GM21381 (cell line): Measurements from ENCODE around the gene RBM20.
A peak's percentile ranks its signal among the peaks of the same experiment; 100 is the strongest.

Experiments
- ATAC-seq: cut with Tn5 transposase; IDR thresholded peaks from one replicate; pipeline ENCODE4 v1.9.1; 2021; ENCODE audit warnings: mild to moderate bottlenecking, moderate library complexity; ENCODE audit not compliant: unreplicated experiment

Gene RBM20

DNA sequence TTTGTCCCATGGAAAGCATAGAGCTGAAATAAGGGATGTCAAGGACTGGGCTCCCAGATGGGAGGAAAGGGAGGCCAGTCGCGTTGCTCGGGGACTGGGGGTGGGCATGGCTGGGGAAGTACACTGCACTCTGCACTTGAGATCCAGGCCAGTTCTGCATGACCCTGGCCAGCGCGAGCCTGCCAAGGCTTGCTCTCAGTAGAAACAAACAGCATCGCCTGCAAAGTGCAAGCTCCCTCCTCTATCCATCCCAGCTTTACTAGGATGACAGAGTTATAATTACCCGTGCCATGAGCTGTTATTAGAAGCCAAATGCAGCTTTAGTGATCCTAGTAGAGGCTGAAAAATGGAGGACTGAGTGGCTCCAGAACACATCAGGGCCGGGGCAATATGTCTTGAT lies 183.7 kb downstream of the RBM20 start:
- ATAC-seq, result no peak

DNA sequence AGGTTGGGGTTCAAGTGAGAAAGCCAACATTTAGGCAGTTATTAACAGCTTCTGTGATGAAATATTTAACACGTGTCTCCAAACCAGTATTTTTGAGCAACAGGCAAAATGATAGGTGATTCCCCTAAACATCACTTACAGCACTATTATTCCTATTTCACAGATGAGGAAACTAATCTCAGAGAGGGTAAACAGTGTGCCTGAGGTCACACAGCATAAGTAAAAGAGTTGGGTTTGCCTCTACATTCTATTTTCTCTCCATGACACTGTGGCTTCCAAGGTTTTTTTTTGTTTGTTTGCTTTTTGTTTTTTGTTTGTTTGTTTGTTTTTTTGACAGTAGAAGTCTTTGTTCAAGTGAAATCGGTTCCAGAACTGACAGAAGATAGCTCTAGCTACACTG lies 184.4 kb downstream of the RBM20 start:
- ATAC-seq, result no peak

DNA sequence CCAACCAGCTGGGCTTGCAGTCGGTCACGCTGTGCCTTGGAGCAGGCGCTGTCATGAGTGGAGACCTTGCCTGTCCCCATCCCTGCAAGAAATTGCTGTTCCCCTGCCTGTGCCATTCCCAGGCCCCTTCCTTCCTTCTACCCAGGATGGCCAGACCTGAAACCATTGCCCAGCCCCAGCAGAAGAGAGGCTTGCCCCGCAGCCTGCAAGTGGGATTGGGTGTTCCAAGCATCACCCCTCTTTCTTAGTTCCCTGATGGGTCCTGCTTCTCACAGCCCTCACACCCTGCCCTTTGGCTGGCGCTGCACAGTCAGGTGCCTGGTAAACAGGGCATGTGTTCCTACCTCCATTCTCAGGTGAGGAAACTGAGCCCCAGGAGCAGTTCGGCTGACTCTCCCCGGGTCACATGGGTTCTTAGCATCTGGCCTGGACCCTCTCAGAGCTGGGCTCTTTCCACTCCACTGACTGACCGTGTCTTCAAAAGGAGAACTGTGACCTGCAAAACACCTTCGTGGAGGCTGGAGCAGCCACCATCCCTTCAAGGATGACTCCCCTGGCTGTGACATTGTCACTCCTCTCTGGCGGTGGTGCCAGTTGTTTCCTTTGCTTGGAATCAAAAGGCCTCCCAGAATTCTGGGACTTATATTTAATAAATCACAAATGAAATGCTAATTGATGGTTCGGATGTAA lies 185.7 kb downstream of the RBM20 start:
- ATAC-seq, result no peak

GRCh38 chr10:110833234-110833940 lies 189.3 kb downstream of the RBM20 start:
- ATAC-seq, result no peak

- ATAC-seq, result no peak
Observed at GRCh38 chr10:110833941-110834628, 189.9 kb downstream of the RBM20 start.

- ATAC-seq, result no peak
Observed at GRCh38 chr10:110834629-110835301, 190.6 kb downstream of the RBM20 start.

DNA sequence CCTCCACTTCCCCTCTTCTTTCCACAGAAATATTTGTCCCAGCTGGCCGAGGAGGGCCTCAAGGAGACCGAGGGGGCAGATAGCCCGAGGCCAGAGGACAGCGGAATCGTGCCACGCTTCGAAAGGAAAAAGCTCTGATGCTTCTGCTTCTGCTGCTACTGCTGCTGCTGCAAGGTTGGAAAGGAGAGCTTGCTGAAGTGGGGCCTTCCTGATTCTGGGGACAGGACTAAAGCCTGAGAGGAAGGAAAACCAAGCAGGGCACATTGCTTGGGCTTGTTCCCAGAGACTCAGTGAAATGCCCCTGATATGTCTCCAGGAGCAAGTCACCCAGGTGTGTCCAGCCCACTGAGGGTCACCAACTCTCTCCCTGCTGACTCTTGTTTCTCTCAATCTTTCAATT lies 191.7 kb downstream of the RBM20 start:
- ATAC-seq, result no peak

- no peak for ATAC-seq
Observed at GRCh38 chr10:110836706-110837105, 192.6 kb downstream of the RBM20 start.

DNA sequence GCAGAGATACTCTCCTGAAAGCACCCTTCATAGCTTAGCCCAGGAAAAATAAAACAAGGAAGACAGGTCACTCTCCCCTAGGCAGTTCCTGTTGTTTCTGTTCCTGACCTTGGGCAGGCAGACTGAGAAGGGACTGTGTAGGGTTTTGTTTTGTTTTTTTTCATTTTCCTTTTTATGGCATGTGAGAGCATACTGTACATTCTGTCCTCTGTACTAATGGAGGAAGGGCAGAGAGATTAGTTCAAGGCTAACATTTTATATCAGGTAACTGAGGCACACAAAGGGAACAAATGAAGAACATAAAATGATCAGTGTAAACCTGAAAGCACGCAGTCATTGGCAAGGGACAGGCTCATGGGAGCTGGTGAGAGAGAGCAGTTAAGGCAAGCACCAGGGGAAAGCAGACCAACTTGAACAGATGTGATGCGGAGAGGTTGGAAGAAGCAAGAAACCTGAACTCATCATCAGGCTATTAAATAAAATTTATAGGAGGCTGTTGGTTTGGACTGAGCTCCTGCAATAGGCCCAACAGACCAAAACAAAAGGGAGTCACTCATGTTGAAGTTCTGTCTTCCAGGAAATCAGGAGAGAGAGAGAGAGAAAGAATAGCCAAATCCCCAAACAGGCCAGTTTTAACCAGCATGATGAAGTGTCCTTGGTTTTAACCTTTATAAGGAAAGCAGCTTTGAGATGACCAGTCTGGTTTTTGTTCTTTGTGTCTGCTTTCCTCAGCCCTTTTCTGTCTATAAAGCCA lies 193.5 kb downstream of the RBM20 start:
- no peak for ATAC-seq

DNA sequence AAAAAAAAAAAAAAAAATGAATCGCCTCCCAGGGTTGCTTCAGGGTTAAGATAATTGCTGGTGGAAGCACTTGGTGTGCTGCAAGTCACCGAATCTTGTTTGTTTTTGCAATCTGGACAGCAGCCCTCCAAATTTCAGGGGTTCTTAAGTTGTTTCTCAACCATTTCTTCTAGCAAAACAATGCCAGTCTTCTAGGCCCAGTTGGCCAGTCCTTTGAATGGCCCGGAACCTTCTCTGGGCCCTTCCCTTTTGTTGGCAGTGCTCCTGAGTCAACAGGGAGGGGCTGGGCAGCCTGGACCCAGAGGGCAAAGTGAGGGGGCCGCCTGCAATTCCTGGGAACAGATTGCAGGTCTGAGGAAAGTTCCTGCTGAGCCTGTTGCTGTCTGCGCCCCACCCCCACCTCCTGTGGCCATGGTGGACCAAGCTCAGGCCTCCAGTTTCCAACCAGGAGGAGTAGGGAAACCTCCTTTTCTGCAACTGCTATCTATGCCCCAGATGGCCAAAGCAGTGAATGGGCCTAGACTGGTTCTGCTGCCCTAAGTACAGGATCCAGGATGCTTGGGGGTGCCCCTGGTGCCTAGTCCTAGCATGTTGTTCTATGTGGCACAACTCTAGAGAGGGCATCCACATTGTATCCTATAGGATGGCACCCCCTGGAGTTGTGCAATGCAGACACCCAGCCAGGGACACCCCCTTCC lies 196.2 kb downstream of the RBM20 start:
- ATAC-seq, result no peak

DNA sequence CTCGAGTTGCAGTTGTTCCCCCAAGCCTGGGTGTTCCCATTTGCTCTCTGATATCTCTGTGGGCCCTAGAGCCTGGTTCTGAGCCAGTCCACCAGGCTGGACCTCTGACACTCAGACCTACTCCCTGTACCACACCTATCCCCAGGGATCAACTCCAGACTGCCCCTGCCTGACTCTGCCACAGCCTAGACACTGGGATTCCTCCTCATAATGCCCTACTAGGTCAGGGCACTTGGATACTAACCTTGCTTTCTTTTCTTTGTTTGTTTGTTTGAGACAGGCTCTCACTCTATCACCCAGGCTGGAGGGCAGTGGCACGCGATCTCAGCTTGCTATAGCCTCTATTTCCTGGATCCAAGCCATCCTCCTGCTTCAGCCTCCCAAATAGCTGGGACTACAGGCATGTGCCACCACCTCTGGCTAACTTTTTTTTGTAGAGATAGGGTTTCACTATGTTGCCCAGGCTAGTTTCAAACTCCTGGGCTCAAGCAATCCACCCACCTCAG lies 196.8 kb downstream of the RBM20 start:
- no peak for ATAC-seq

- ATAC-seq, result peak; percentile 57
Observed at GRCh38 chr10:110841767-110842267, 197.7 kb downstream of the RBM20 start.

DNA sequence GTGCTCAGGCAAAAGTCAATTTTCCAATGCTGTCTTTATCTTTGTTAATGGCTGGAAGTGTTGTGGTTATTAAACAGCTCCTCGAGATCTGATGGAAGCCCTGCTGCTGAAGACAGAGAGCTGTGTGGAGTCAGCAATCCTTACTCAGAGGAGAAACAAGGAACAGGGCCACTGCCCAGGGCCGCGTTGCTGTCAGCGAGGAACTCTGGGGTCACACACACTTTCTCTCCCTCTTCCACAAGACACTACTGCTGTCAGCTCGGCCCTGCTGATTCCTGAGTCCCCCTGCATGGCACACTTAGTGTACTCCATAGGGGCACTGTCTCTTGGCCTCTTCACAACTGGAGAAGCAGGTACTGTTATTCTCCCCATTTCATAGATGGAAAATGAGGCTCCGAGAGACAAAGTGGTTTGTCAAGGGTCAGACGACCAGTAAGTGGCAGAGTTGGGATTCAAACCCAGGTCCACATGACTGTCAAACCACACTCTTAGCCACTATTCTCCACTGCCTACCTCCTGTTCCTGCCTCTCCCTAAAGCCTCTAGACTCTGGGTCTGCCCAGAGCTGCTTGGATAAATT lies 198.3 kb downstream of the RBM20 start:
- no peak for ATAC-seq

GRCh38 chr10:110843031-110843430 lies 198.9 kb downstream of the RBM20 start:
- peak; percentile 82 for ATAC-seq

DNA sequence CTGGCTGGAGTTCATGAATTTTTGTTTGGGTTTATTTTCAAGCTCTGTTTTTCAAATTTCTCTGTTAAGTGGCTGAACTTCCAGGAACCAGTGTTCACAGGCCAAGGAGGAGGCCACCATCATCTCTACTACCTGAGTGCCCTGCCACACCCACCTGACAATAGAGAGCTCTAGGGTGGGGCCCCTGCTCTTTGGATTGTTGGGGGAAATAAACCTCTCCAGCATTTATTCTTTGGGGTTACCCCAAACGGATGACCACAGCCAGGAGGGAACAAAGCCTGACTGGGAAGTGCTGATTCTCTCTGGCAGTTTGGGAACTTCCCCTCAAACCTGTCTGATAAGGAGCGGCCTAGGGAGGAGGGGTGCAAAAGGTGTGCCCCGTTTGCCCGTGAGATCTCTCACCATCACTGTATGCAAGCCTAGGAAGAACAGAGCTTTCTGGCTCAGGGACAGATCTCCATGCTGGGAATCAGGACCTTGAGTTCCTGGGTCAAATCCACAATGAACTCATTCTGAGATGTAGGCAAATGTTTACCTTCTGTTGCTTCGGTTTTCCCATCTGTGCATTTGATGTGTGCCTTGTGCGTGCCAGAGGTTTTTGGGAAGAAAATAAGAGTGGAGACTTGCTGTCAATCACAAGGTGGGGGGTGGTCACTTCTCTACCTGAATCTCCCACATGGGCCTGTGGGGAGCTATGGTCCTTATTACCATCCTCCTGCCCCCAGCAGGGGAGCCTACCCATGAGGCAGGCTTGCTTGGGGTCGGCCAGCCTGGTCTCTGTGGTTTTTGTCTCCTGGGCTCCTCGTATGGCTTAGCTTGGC lies 199.9 kb downstream of the RBM20 start:
- no peak for ATAC-seq

DNA sequence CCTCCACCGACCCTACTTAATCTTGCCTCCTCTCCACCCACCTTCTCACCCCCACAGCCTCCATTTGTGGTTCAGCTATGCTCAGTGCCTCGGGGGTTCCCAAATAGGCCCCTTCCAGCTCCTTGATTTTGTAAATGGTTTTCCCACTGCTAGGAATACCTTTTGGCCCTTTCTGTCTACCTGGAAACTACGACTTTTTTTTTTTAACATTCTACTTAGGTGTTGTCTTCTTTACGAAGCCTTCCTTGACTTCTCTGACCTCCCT lies 200.4 kb downstream of the RBM20 start:
- ATAC-seq, result no peak

DNA sequence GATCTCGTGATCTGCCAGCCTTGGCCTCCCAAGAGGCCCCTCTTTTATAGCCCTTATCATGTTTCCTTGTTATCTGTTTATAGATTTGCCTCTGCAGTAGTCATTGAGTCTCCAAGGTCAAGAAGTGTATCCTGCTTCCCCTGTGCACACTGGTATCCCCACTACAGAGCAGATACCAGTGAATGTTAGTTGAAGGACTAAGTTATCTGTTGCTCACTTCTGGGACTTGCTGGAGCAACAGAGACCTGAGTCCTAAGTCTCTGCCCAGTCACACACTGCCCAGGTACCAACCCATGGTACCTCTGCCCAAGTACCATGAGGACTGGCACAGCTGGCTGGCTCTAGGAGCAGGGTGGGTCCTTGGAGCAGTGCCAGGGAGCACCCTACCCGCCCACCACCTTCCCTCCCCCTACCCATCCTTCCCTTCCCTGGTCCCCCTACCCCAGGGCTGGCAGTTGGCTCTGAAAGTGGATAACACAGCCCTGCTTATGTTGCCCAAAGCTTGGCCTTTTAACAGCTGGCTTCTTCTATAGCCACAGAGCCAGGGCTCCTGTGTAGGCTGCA lies 201.1 kb downstream of the RBM20 start:
- no peak for ATAC-seq

- no peak for ATAC-seq
Observed at GRCh38 chr10:110845756-110846620, 201.9 kb downstream of the RBM20 start.
